Tibial nerve (tissue), 4 donors: ENCODE measurements around the gene OBP2B. TPM values are rescaled to one million over a fixed set of nuclear protein-coding genes. Genes with fewer than 3 reads are reported as not detected.
A peak's percentile ranks its signal among the peaks of the same experiment; 100 is the strongest.

Experiments
- DNase-seq, 2 donors: peaks; one replicate each; pipeline ENCODE4 v3.0.0-alpha.2; 2019; ENCODE audit warnings: low spot score in 2 of 2
- H3K27ac ChIP-seq, 4 donors: fragments of 200-600 bp; sonication (generic) in 3 of 4; one replicate each; pipeline ENCODE4 v1.5.1; 2017 to 2019; ENCODE audit warnings: mild to moderate bottlenecking in 1 of 4
- H3K27me3 ChIP-seq, 2 donors: fragments of 200-600 bp; sonication (generic) in 1 of 2; one replicate each; pipeline versions ENCODE4 v1.5.1 to v1.6.0; 2017 to 2019
- H3K36me3 ChIP-seq, 3 donors: fragments of 200-600 bp; sonication (generic); one replicate each; pipeline ENCODE4 v1.5.1; 2018 to 2019
- H3K4me1 ChIP-seq, 4 donors: fragments of 200-600 bp; sonication (generic) in 3 of 4; one replicate each; pipeline ENCODE4 v1.5.1; 2017 to 2019
- H3K4me3 ChIP-seq, 4 donors: fragments of 200-600 bp; sonication (generic) in 3 of 4; one replicate each; pipeline ENCODE4 v1.5.1; 2017 to 2019; ENCODE audit warnings: mild to moderate bottlenecking in 1 of 4, moderate library complexity in 1 of 4
- H3K9me3 ChIP-seq, 4 donors: fragments of 200-600 bp; sonication (generic) in 3 of 4; one replicate each; pipeline ENCODE4 v1.5.1; 2017 to 2019
- EP300 ChIP-seq, 2 donors: sonication (generic); formaldehyde crosslinking; IDR thresholded peaks; one replicate each; pipeline ENCODE4 v1.6.1; 2017; ENCODE audit warnings: antibody characterized with exemption in 2 of 2, mild to moderate bottlenecking in 1 of 2
- POLR2A ChIP-seq, 2 donors: fragments of 450-650 bp; IDR thresholded peaks; one replicate each; pipeline ENCODE4 v1.6.1; 2017; ENCODE audit warnings: antibody characterized with exemption in 2 of 2, mild to moderate bottlenecking in 2 of 2, moderate library complexity in 2 of 2
- WGBS, 2 donors: methylation state at CpG; one replicate each; pipeline ENCODE4 v1.1.5; 2018; 5-methylcytosine and 5-hydroxymethylcytosine counted together
- total RNA-seq, 4 donors: library from RNA; depleted of rRNA; stranded (reverse); fragments of >200 nt; gene quantifications; one replicate each; pipeline ENCODE4 v1.1.0, GENCODE V29; 2016
- TF ChIP-seq, protein P1 (sequence below), 5 experiments: fragments of 200-600 bp in 3 of 5; fragments of 450-650 bp in 2 of 5; sonication (generic) in 3 of 5; IDR thresholded peaks; one replicate each; pipeline ENCODE4 v1.5.1; 2016 to 2019; ENCODE audit warnings: antibody characterized with exemption in 5 of 5, mild to moderate bottlenecking in 3 of 5, moderate library complexity in 2 of 5

Gene OBP2B
- total RNA-seq, 4 donors from 2014 or later: not detected

DNA sequence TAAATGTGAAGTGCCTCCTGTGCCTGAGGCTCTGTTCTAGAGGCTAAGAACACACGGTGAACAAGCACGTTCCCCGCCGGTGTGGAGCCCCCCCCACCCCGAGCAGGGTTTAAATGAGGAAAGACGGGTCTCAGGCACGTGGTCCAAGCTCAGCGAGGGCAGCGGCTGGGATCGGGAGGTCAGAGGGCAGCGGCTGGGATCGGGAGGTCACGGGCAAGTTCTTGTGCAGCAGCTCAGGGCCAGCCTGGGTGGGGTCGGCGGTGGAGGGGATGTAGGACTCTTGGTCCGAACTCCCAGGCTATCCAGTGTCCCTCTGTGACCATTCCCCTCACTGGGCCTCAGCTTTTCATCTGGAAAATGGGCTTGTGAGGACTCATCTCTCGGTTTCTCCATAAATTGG lies 42.7 kb downstream of the OBP2B start:
- no peaks in the 10 kb centered on the region for H3K9me3 ChIP-seq
- no peak for DNase-seq
- peaks cover 0 to 31% (median 9%) of the 10 kb centered on the region in 4 donors for H3K4me1 ChIP-seq
- H3K27me3 ChIP-seq: peaks cover 0 to 8% of the 10 kb centered on the region in 2 donors
- WGBS, 2 donors: 66 to 78% methylated on average over 12 to 17 of the region's 17 CpGs
- TF ChIP-seq EP300 (IDR thresholded peaks at IDR 0.05) (no peak), POLR2A (IDR thresholded peaks at IDR 0.05) (no peak)
- TF ChIP-seq, protein P1, sequence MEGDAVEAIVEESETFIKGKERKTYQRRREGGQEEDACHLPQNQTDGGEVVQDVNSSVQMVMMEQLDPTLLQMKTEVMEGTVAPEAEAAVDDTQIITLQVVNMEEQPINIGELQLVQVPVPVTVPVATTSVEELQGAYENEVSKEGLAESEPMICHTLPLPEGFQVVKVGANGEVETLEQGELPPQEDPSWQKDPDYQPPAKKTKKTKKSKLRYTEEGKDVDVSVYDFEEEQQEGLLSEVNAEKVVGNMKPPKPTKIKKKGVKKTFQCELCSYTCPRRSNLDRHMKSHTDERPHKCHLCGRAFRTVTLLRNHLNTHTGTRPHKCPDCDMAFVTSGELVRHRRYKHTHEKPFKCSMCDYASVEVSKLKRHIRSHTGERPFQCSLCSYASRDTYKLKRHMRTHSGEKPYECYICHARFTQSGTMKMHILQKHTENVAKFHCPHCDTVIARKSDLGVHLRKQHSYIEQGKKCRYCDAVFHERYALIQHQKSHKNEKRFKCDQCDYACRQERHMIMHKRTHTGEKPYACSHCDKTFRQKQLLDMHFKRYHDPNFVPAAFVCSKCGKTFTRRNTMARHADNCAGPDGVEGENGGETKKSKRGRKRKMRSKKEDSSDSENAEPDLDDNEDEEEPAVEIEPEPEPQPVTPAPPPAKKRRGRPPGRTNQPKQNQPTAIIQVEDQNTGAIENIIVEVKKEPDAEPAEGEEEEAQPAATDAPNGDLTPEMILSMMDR (IDR thresholded peaks at IDR 0.05): no peak
- H3K4me3 ChIP-seq: no peak overlapping the region
- no peaks in the 10 kb centered on the region for H3K36me3 ChIP-seq
- no peak overlapping the region for H3K27ac ChIP-seq

DNA sequence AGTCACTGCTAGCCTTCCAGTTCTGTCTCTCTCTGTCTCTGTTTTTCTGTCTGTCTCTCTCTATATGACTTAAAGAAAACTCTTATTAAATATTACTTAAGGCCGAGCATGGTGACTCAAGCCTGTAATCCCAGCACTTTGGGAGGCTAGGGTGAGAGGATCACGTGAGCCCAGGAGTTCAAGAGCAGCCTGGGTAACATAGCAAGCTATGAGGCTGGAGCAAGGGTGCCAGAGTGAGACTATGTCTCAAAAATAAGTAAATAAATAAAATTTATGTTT lies 43.7 kb downstream of the OBP2B start:
- H3K4me3 ChIP-seq: no peak overlapping the region
- WGBS, 2 donors: 89 to 98% methylated on average over 2 of the region's 2 CpGs
- no peak for DNase-seq

DNA sequence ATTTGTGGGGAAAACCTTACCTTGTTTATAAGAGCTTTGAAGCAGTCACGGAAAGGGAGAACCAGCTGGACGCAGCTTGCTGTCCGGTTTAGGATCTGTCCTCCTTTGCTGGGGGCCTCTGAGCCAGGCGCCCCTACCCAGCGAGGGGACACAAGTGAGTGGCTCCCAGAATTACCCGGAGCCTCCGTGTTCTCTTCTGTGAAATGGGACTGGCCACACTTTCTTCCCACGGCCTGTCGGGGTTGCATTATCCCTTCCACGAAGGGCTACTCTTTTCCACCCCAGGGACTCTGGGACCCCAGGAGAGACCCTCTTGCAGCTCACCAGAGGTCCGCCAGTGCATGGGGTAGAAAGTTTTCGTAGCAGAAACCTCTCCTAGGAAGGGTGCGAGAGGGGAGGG lies 44.9 kb downstream of the OBP2B start:
- H3K27me3 ChIP-seq: peaks cover 0 to 5% of the 10 kb centered on the region in 2 donors
- no peak for DNase-seq
- peak overlapping the region; percentile 51 to 88 (median 66) for H3K27ac ChIP-seq
- 72 to 77% methylated on average over 13 of the region's 13 CpGs for WGBS, 2 donors
- H3K9me3 ChIP-seq: no peaks in the 10 kb centered on the region
- H3K4me3 ChIP-seq: peak overlapping the region; percentile 49 to 81 (median 72)
- H3K4me1 ChIP-seq: peaks cover 0 to 41% (median 9%) of the 10 kb centered on the region in 4 donors
- TF ChIP-seq POLR2A (IDR thresholded peaks at IDR 0.05): no peak
- TF ChIP-seq, protein P1 (IDR thresholded peaks at IDR 0.05): no peak
- peaks cover 0 to 9% (median 0%) of the 10 kb centered on the region in 3 donors for H3K36me3 ChIP-seq

More for the DNA sequence above, 43.7 kb downstream of the OBP2B start:
- TF ChIP-seq, protein P1 (IDR thresholded peaks at IDR 0.05): no peak
- TF ChIP-seq POLR2A (IDR thresholded peaks at IDR 0.05): no peak
- TF ChIP-seq EP300 (IDR thresholded peaks at IDR 0.05): no peak
- no peaks in the 10 kb centered on the region for H3K9me3 ChIP-seq
- H3K27me3 ChIP-seq: peaks cover 0 to 5% of the 10 kb centered on the region in 2 donors
- H3K27ac ChIP-seq: no peak overlapping the region
- peaks cover 0 to 40% (median 9%) of the 10 kb centered on the region in 4 donors for H3K4me1 ChIP-seq
- H3K36me3 ChIP-seq: no peaks in the 10 kb centered on the region

DNA sequence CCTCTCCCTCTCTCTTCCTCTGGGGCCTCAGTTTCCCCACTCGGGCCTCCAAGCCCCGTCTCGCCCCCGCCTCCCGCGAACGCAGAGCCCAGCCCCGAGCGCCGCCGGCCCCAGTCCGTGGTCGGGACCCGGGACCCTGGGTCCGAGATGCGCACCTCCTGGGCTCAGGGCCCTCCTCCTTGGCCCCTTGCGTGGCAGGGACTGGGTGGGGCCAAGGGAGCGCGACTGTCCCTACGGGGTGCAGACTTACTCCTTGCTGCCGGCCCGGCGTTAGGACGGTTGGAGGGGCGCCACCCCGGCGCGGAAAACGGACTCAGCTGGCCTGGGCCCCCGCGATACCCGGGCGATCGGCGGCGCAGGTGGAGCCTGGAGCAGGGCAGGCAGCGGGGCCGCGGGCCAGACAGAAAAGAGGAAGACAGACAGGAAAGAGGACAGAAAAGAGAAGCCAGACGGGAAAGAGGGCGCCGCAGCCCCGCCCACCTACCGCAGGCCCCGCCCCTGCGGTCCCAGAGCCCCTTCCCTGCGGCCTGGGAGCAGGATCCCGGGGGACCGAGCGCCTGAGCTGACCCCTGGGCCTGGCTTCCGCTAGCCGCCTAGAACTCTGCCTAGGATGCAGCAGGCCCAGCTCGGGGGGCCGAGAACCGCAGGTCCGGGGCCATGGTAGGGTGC lies 45.4 kb downstream of the OBP2B start, which contains the start of gene GBGT1:
TSS of gene GBGT1 (minus strand) at position 411 of the 669 bp plus-strand sequence. CDS start 1,502 bp downstream, outside the sequence.
- peaks cover 0 to 5% of the 10 kb centered on the region in 2 donors for H3K27me3 ChIP-seq
- peaks cover 0 to 41% (median 9%) of the 10 kb centered on the region in 4 donors for H3K4me1 ChIP-seq
- peak within 1 kb of the TSS; percentile 49 to 81 (median 72) for H3K4me3 ChIP-seq
- H3K9me3 ChIP-seq: no peaks in the 10 kb centered on the region
- TF ChIP-seq EP300 (IDR thresholded peaks at IDR 0.05) (peak in 1 of 2 donors; percentile 46), POLR2A (IDR thresholded peaks at IDR 0.05) (peak in 1 of 2 donors; percentile 27)
- TF ChIP-seq, protein P1 (IDR thresholded peaks at IDR 0.05): no peak
- H3K27ac ChIP-seq: peak within 1 kb of the TSS; percentile 51 to 88 (median 66)
- peak; percentile 57 to 65 for DNase-seq
- 1% methylated on average over 49 to 56 of the region's 56 CpGs for WGBS, 2 donors
- H3K36me3 ChIP-seq: peaks cover 0 to 9% (median 0%) of the 10 kb centered on the region in 3 donors

DNA sequence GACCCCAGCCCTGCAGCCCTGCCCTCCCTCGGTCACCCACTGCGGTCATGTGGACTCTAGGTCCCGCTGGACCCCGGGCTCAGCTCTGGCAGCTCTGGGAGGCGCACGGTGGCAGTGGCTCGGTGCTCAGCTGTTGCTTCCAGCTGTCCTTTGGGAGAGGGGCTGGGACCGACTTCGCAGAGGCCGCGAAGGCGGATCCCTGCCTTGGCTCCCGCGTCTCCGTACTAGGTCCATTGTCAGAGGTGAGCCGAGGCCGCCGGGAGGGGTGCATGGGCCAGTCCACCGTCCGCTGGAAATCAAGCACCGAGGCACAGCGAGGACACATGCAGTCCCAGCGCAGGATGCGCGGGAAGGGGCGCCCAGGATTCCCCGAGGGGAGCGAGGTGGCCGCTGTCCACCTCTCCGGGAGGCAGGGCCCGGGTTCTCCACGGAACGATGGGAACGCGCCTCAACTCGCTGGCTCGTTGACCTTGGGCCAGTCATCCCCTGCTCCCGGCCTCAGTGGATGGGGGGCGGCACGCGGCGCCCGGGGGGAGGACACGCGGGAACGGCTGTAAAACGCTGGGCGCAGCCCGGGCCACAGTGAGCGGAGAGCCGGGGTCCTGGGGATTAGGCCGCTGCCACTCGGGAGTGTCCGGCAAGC lies 46.1 kb downstream of the OBP2B start:
- peaks cover 0 to 13% (median 0%) of the 10 kb centered on the region in 3 donors for H3K36me3 ChIP-seq
- no peak for DNase-seq
- H3K4me3 ChIP-seq: peak overlapping the region; percentile 49 to 81 (median 72)
- H3K27me3 ChIP-seq: peaks cover 0 to 5% of the 10 kb centered on the region in 2 donors
- WGBS, 2 donors: 2 to 18% methylated on average over 21 to 34 of the region's 54 CpGs
- TF ChIP-seq, protein P1 (IDR thresholded peaks at IDR 0.05): no peak
- TF ChIP-seq POLR2A (IDR thresholded peaks at IDR 0.05): no peak
- TF ChIP-seq EP300 (IDR thresholded peaks at IDR 0.05): no peak
- H3K9me3 ChIP-seq: no peaks in the 10 kb centered on the region
- H3K27ac ChIP-seq: peak overlapping the region; percentile 51 to 88 (median 66)
- H3K4me1 ChIP-seq: peaks cover 0 to 41% (median 9%) of the 10 kb centered on the region in 4 donors
